ENCODE results near the gene CCL2.

DNA sequence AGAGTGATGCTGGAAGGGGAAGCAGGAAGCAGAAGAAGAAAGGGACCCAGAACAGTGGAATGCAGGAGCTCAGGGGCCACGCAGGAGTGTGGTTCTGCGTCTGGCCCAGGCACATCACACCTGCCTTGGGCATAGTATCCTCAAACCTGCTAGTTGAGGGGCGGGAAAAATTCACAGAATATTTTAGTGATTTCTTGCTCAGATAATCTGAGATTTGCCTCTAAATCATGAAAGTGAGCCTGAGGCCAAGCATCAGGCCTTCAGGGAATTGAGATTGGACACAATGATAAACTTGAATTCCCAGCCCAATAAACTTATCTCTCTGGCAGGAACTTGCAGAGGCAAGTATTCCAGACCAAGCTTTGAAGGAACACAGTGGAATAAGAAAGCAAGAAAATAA is 48.5 kb upstream of the CCL2 start:
- TF ChIP-seq CTCF (IDR thresholded peaks at IDR 0.05) (no peak), POLR2A (IDR thresholded peaks at IDR 0.05) (no peak), POLR2AphosphoS5 (IDR thresholded peaks at IDR 0.05; ENCODE audit: insufficient read depth in 1 of 2, low read depth in 1 of 2) (no peak)

All from vagina (tissue), 2 donors.